ENCODE data around the gene MAP4K4.

The MAP4K4 gene

GRCh38 chr2:101812226-101812625 lies 114.7 kb downstream of the MAP4K4 start:
- DNase-seq (ENCODE audit: low read depth in 3 of 3), result no peak

DNA sequence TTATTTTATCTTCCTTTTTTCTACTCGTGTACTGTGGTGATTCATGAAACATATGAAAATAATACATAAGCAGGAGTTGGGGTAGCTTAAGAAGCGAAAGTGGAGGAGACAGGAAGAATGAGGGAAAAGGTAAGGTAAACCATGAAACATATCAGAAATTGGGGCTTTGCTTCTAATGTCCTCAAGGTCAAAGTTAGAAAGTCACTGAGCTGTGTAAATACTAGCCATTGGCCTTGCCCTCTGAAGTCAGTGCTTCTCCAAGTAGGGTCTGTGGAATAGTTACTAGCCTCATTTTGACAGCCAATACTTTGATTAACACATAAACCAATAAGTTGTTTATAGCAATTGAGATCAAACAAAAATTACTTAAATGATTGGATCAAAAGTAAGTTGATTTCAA lies 117.2 kb downstream of the MAP4K4 start:
- no peak for DNase-seq (ENCODE audit: low read depth in 3 of 3)

GRCh38 chr2:101815154-101815553 lies 117.6 kb downstream of the MAP4K4 start:
- no peak for DNase-seq (ENCODE audit: low read depth in 3 of 3)

GRCh38 chr2:101815739-101816391 lies 118.4 kb downstream of the MAP4K4 start:
- DNase-seq (ENCODE audit: low read depth in 3 of 3), result no peak

- DNase-seq (ENCODE audit: low read depth in 3 of 3), result no peak
Measured at GRCh38 chr2:101816598-101816997, 119.1 kb downstream of the MAP4K4 start.

- DNase-seq (ENCODE audit: low read depth in 3 of 3), result no peak
Measured at GRCh38 chr2:101817481-101817880, 120.0 kb downstream of the MAP4K4 start.

DNA sequence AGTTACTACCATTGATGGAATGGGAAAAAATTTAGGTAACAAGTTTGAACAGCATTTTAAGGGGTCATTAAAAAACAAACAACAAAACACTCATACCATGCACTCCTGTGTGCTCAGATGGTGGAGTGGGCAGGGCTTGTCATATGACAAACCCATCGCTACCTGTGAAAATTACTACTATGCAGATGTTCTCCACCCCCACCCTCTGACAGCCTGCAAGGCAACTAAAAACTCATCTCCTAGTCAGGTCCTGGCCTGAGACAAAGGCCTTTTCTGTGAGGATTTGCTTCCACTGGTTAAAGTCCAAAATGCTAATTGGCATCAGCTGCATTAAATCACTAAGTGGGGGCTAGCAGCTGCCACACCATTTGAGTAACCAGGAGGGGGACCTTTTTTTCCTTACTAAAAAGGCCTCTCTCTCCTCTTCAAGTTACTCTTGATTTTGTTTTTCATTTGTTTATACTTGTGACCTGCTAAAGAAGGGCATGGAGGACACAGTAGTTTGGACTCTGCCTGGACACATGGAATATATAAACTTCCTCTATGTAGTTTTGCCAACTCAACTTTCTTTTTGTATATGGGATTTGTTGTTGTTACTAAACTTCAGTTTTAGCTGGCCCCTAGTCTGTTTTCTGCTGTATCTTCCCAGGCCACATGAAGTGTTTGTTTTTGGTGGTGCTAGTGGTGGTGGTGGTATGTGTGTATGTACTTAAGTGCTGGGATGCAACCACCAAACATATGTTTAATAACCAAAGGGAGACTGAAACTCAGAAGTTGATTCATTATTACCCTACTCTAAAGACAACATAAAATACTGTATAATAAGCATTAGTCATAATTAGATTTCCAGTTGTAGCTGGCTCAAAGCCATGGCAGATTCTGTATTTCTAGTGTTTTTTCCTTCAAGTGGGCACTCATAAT lies 121.3 kb downstream of the MAP4K4 start:
- no peak for DNase-seq (ENCODE audit: low read depth in 3 of 3)

DNA sequence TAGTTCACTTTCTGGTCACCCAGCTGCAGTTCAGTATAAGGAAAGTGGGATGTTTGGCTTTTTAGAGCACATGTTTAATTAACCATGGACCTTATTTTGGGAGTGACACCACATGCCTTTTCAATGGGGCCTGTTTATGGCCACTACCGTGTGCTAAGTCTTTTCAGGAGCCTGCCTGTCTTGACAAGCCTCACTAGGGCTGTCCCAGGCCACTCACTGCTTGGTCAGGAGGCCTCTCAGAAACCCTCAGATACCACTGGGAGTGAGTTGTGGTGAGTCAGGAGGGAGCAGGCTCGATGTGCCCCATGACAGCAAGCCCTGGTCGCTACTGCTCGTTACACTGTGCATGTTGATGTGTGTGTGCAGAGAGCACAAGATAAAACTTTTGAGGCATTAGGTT lies 123.0 kb downstream of the MAP4K4 start:
- no peak for DNase-seq (ENCODE audit: low read depth in 3 of 3)

DNA sequence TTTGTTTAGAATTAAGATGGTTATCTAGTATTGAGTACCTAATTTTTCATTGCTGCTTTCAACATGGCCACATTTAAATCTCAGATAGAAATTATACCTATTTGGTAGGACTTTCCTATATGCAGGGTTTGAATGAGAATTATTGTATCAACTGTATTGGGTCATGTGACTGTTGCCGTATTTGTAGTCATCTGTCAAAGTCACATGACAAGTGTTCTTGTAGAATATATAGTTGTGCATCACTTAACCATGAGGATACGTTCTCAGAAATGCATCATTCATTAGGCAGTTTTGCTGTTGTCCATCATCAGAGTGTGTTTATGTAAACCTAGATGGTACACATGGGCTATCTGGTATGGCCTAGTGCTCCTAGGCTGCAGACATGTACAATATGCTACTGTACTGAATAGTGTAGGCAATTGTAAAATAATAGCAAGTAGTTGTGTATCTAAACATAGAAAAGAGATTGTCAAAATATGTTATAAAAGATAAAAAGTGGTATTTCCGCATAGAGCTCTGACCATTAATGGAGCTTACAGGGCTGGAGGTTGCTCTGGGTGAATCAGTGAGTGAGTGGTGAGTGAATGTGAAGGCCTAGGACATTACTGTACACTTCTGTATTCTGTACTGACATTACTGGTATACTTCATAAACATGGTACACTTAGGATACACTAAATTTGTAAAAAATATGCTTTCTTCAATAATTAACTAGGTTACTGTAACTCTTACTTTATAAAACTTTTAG lies 123.7 kb downstream of the MAP4K4 start:
- DNase-seq (ENCODE audit: low read depth in 3 of 3), result no peak

DNA sequence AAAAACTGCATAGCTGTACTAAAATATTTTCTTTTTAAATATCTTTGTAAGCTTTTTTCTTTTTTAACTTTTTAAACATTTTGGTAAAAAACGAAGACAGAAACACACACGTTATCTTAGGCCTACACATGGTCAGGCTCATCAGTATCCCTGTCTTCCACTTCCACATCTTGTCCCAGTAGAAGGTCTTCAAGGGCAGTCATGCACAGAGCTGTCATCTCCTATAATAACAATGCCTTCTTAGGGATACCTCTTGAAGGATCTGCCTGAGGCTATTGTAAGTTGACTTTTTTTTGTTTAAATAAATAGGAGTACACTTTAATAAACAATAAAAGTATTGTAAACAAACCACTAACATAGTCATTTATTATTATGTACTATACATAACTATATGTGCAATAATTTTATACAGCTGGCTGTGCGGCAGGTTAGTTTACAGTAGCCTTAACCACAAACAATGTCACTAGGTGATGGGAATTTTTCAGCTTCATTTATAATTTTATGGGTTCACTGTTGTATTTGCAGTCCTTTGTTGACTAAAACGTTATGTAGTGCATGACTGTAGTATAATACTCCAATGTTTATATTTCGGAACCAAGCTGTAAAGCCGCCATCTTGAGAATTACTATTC lies 124.4 kb downstream of the MAP4K4 start:
- no peak for DNase-seq (ENCODE audit: low read depth in 3 of 3)

- DNase-seq (ENCODE audit: low read depth in 3 of 3), result peak; percentile 33 to 60 (median 48)
Measured at GRCh38 chr2:101823347-101823791, 125.9 kb downstream of the MAP4K4 start.

GRCh38 chr2:101823859-101824258 lies 126.4 kb downstream of the MAP4K4 start:
- DNase-seq (ENCODE audit: low read depth in 3 of 3), result no peak

- DNase-seq (ENCODE audit: low read depth in 3 of 3), result no peak
Measured at GRCh38 chr2:101826716-101827115, 129.2 kb downstream of the MAP4K4 start.

GRCh38 chr2:101827246-101827645 lies 129.7 kb downstream of the MAP4K4 start:
- no peak for DNase-seq (ENCODE audit: low read depth in 3 of 3)

DNA sequence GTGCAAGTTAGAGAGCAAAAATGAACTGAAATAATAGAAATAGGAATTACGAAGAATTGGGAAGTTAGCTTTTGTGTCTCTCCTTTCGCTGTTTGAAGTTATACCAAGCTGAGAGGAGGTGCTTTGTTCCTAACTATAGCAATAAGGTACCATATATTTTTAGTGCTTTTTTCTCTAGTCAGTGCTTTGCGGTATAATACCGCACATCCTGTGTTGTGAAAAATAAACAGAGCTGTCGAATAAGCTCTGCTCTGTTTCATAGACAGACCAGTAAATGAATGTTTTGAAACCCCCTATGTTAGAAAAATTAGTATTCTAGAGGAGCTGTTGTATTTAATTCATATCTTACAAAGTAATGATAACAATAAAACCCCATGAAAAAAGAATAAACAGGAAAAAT lies 130.8 kb downstream of the MAP4K4 start:
- no peak for DNase-seq (ENCODE audit: low read depth in 3 of 3)

GRCh38 chr2:101828673-101829334 lies 131.3 kb downstream of the MAP4K4 start:
- no peak for DNase-seq (ENCODE audit: low read depth in 3 of 3)

DNA sequence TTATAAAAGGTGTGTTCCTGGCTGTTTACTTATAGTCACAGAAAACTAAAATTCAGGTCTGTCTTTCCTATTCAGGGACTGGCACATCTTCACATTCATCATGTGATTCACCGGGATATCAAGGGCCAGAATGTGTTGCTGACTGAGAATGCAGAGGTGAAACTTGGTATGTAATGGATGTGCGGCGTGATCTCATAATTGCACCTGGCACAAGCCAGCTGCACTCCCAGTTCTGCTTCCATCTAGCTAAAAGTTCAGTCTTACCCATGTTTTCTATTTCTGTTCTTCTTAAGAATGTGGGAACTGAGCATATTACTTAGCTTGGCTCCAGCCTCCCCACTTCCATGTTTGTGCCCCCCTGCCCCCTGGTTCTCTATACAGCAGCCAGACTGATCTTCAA lies 131.9 kb downstream of the MAP4K4 start:
- no peak for DNase-seq (ENCODE audit: low read depth in 3 of 3)

GRCh38 chr2:101830146-101830545 lies 132.6 kb downstream of the MAP4K4 start:
- no peak for DNase-seq (ENCODE audit: low read depth in 3 of 3)

DNA sequence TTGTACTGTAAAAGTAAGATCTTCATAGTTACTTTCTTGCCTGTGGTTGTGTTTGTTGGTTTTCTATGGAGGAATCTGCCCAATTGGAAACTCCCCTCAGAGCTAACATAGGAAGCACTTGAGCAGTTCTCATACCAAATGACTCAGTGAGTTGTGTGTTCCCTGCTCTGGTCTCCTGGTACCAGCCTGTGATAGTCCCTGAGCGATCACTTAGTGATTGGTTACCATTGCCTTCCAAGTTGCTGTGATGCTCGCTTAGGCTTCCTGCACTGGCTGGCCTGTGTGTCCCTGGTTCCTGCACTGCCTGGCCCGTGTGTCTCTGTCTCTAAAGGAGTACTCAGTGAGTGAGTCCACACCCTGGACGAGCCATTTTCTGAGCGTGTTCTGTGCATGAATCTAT lies 133.0 kb downstream of the MAP4K4 start:
- DNase-seq (ENCODE audit: low read depth in 3 of 3), result no peak

- peak; percentile 28 to 53 (median 48) for DNase-seq (ENCODE audit: low read depth in 3 of 3)
Measured at GRCh38 chr2:101831351-101831865, 133.9 kb downstream of the MAP4K4 start.

DNA sequence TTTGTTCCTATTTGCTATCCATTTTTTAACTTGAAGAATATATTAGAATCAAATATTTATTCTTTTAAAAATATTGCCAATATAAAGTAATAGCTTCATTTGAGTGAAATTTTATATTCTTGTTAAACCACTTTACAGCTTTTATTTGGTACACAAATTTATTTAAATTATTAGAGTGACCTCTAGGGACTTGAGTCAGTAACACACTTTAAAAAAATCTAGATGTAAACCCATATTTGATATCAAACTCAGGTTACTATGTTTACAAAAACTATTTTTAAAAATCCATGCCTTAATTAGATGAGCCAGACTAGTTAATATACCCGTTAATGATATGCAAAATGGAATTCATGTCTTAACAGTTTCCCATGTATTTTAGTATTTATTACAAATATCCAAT lies 134.6 kb downstream of the MAP4K4 start:
- DNase-seq (ENCODE audit: low read depth in 3 of 3), result no peak

All from stimulated activated CD4-positive, alpha-beta T cell treated with anti-CD3 and anti-CD28 coated beads, TNF-alpha, amount 100 ng/mL, for 24 hours (primary cell).